Activated T-cell treated with anti-CD3 and anti-CD28 coated beads for 4 hours (primary cell): Measurements from ENCODE around the gene AVPR2.
A peak's percentile ranks its signal among the peaks of the same experiment; 100 is the strongest.

Experiments used
- DNase-seq: peaks from one replicate; pipeline ENCODE4 v3.0.0-alpha.2; 2020

The AVPR2 gene

DNA sequence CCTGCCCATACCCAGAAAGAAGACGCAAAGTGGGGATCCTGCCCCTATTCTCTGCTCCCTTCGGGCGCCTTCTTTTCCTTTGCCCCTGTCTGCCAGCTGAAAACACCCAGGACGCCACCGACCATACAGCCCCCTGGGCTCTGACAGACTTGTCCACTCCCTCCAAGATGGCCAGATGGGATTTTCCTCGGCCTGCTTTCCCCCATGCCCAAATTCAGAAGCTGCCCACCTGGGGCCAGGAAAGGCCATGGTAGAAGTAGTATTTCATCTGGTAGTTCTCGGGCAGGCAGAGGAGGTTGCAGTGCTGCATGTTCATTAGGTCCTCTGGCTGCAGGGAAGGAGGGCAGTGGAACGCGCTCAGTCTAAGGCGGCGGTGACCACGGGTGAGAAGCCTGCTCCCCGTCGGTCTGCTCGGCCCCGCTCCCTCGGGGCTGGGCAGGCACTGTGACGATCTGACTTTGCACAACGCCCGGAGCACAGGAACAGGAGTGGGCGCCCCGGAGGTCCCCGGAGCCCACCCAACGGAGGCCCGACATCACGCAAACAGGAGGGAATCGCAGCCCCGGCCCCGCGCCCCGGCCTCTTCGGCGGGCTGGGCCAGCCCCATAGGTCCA is 29.8 kb downstream of the AVPR2 start:
- no peak for DNase-seq

DNA sequence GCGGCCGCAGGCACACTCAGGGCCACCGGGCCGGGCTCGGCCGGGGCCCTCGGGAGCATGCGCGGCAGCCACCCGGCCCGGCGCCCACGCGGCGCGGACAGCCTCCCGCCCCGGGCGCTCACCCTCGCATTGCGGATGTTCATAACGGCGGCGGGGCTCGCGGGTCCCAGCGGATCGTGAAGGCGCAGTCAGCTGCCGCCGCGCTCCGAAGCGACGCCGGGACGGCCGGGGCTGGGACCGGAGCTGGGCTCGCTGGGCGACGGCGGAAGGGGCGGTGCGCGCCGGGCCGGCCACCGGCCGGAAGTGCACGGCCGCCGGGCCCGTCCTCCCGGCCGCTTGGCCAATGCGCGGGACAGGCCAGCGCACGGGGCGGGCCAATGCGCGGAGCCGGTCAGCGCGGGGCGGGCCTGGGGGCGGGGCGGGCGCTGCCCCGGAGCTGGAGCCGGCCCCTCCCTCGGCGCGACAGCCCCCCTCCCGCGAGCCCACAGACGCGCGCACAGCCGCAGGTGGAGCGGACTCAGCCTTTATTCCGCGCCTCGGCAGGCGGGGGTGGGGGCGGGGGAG is 30.4 kb downstream of the AVPR2 start, which contains the start of gene NAA10:
NAA10 (minus strand) TSS at position 276 of the 564 bp plus-strand sequence; CDS start at position 143, 133 bp downstream.
- DNase-seq, result peak; percentile 21

- no peak for DNase-seq
Measured at GRCh38 chrX:153935326-153935851, 30.9 kb downstream of the AVPR2 start.

GRCh38 chrX:153937056-153937455 is 32.6 kb downstream of the AVPR2 start:
- DNase-seq, result no peak

GRCh38 chrX:153938226-153938786 is 33.8 kb downstream of the AVPR2 start:
- DNase-seq, result no peak

DNA sequence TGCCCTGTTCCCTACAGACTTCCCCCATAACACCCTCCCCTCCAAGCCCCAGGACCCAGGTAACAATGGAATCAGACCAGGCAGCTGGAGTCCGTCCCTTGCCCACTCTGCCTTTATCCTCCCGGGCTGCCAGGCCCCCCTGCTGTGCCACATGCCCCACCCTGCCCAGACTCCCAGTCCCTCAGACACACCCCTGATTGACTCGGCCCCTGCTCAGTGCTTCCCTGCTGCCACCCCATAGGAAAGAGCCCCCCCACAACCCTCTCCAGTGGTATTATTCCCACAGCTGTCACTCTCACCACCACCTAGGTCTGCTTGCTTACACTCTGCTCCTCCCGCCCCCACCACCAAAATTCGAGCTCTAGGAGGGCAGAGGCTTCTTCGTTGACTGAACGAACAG is 35.1 kb downstream of the AVPR2 start:
- no peak for DNase-seq

DNA sequence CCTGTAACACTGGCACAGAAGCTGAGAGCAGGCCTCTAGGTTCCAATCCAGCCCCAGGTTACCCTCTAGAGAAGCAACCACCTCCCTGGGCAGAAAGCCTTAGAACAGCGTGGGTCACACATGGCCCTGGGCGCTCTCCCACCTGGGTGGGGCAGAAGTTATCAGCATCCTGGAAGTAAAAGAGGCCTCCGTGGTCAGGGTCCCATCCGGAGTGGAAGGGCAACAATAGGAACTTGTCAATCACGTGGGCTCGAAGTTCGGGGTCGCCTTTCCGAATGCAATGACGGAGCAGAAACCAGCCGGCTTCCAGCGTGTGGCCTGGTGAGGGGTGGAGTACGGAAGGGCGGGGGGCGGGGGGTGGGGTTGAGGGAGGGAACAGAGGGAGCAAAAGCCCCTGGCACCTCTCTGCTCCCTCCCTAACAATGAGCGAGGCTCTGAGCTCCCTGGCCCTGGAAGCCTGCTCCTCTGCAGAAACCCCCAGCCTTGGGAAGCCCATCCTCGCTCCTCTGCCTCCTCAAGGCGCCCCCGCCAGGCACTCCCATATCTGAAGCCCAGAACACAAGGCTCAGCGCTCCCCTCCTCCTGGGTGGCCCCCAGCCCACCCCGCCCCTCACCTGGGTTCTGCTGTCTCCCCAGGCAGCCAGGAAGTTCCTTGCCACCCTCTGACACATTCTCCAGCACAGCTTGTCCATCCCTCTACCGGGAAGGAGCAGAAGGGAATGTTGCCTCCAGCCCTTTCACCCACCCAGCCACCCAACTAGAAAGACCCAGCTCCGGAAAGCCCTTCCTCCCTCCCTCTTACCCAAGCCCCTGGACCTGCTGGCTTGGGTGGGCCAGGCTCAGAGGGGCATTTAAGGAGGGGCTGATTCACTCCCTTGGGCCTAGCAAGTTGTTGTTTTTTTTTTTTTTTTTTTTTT is 37.1 kb downstream of the AVPR2 start:
- DNase-seq, result no peak

- no peak for DNase-seq
Measured at GRCh38 chrX:153944140-153944799, 39.8 kb downstream of the AVPR2 start, which contains the start of gene RENBP. Gene RENBP (minus strand): TSS chrX:153944643. CDS start chrX:153944610, 33 bp downstream.

GRCh38 chrX:153944800-153945150 is 40.3 kb downstream of the AVPR2 start:
- DNase-seq, result no peak

DNA sequence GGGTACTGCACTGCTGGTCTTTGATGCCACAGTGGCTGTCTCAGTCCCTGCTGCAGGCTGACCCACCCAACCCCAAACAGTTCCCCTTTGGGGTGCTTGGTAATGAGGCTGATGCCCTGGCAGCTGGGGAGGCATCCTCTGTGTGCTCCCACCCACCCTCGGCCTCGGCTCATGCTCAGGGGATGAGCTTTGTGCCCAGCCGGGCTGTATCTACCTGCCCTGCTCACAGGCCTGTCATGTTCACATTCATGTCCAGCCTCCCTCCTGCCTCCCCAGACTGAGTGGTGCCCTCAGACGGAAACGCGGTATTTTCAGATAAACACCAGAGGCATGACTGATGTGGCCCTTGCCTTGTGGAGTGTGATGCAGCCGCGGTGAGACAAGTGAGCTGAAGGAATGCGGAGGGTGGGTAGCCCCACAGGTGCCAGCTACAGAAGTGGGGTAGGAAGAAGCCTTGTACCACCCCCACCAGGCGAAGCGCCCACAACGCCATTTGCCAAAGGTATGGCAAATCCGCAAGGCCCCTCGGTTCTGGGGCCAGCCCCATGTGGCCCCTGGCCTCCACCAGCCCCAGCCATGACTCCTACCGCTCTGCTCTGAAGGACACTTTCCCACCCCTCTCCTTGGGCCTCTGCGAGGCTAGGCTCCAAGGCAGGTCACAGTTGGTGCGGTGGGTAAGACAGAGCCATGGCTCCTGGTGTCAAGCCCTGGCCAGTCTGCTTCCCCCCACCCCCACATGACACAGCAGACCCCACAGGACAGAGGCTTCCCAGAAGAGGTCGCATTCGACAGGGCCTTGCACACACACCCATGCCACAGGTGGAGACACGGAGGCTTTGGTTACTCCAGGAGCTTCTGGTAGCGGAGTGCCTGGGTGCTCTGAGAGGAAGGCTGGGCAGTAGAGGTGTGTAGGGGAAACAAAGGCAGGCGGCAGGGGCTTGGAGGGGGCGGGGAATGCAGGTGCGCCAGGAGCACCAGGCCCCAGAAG is 41.8 kb downstream of the AVPR2 start:
- DNase-seq, result no peak

DNA sequence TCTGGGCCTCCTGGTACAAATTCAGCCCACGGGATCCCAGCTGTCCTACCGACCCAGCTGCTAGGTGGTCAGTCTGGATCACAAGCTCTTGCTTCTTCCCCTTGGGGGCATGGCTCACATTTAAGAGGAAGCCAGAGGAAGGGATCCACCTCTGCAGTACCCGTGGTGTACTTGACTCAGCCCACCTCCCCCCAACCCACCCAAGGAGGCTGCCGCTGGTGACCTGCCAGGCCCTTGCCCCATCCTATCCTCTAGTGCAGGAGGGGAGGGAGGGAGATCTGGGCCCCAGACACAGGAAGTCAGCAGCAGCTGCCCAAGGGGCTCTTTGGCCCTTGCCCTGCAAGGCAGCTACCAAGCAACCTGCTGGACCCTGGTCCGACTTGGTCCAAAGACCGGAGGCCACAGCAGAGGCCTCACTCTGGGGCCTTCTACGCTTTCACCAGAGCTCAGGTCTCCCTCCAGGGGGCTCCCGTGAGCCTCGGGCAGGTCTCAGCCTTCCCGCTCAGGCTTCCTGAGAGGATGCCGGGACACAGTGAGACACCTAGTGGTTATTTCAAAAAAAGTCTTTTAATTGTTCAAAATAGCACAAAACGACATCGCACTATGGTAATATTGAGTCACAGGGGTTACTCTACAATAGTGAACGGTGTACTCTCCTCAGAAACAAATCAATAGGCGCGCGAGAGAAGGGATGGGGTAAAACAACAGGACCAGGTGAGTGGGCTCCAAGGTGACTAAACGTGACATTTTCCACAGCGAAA is 42.7 kb downstream of the AVPR2 start:
- peak; percentile 62 for DNase-seq

GRCh38 chrX:153948002-153948466 is 43.6 kb downstream of the AVPR2 start:
- DNase-seq, result no peak

DNA sequence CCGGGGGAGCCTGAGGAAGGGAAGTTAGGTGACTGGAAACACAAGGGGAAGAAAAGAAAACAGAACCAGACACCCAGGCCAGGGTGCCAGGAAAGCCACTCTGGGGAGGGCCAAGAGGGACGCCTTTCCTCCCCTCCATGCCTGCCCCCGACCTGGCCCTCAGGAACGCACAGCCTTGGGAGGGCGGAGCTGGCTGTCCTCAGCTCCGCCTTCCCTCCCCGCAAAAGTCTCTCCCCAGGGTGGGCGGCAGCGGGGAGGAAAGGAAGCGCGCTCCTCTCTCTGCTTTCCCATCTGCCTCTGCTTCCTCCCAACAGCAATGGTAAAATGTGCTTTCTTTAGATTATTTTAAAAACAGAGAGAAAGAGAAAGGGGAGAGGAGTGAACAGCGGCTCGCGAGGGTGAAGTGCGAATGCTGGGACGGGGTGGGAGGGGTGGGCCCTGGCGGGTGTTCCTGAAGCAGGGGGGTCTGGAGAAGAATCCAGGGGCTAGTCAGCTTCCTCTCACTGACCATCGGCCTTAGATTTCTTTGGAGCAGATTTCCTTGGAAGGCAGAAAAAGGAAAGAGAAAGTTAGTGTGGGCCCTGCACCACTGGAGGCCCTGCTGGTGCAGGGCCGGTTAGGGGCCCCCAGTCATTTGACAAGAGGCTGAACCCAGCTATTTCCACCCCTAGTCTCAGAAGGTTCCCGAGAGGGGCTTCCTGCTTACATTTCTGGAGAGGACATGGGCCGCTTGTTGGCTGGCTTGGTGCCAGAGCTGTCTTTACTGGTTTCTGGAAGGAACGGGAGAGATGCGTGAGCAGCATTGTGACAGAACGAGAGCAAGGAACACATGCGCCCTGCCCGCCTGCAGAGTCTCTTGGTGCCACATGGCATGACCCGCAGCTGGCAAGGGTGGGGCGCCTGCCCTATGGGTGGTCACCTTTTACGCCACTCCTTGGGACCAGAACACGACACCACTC is 44.7 kb downstream of the AVPR2 start:
- DNase-seq, result no peak

- DNase-seq, result no peak
Measured at GRCh38 chrX:153950127-153950526, 45.7 kb downstream of the AVPR2 start.

DNA sequence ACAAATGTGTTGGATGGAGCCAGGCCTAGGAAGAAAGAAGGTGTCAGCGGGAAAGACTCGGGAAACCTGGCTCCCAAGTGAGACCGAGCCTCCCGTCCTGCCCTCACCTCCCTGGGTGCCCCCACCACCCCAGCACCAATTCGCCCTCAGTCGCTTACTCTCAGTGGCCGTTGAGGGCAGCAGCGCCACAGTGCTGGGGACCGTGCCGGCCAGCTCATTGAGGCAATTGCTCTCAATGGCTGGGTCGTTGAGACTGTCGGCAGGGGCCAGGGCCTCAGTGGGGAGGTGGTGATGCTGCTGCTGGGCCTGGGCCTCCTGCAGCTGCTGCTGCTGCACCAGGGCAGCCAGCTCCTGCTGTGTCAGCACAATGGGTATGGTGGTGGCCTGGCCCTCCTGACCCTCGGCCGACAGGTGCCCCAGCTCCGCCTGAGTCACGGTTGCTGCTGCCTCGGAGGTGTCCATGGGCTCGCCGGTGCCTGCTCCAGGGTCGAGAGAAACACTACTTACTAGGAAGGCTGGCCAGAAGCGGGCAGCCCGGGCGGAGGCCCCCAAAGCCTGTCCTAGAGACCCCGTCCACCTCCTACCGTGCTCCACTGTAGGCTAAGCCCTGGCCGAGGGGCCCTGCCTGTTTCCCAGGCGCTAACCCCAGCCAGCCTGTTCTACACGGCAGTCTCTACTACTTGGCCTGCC is 47.4 kb downstream of the AVPR2 start:
- no peak for DNase-seq

GRCh38 chrX:153952373-153953026 is 48.0 kb downstream of the AVPR2 start:
- DNase-seq, result no peak

DNA sequence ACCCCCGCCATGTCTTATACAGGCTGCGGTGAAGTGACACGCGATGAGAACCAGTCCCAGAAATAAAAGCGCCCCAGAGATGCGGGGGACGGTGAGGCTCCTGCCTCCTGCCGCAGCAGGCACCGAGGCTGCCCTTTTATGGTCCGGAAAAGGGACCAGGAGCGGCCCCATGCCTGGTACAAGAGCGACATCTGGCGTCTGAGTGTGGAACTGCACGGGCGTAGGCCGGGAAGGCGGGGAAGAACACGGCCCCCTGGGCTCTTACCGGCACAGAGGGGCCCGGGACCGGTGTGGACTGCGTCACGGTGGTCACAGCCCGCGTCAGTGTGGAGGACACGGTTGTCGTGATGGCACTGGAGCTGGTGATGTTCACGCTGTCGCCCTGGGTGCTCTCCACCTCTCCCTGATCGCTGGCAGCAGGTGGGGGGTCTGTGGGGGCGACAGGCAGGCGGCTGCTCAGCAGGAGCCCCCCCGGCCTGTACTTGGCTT is 48.9 kb downstream of the AVPR2 start:
- peak; percentile 77 for DNase-seq
